Activated gamma-delta T cell treated with Interleukin-2 at 50 U/mL for 16 hours (primary cell): ENCODE results near the gene NAALADL2.
"Not testable (repeated sequence)": the region's sequence is repeated elsewhere in the genome, so short reads cannot be mapped to it uniquely, and the experiment has no call there.

Experiments
- DNase-seq: peaks from one replicate; pipeline ENCODE4 v3.0.0-alpha.2; 2020

The NAALADL2 gene

DNA sequence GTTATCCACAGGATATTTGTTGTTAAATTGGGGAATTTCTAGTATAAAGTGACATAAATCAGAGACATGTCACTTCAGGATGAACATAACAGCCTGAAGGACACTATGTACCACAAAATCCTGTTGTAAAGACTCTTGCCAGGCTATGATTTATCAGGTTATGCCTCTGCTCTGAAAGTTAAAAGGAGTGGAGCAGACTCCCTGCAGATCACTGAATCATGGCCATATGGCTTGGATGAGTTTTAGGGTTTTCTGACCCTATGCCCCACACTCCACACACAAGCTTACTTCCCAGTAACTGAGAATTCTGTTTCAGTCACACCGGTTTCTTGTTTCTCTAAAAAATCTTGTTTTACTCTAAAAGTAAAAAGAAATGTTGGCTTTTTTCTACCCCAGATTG is 869.4 kb downstream of the NAALADL2 start:
- DNase-seq, result no peak

DNA sequence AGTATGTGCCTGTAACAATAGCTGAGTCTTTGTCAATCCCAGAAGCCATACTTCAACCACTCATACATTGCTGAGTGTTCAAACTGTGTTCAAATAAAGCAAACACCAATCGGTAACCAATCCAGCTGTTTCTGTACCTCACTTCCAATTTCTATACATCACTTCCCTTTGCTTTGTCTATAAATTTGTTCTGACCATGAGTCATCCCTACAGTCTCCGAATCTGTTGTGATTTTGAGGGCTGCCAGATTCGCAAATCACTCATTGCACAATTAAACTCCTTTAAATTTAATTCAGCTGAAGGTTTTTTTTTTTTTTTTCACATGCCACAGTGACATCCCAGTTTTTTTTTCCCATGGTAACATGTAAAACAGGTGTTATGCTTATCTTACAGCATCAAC is 870.3 kb downstream of the NAALADL2 start:
- no peak for DNase-seq

GRCh38 chr3:175731543-175731942 is 872.4 kb downstream of the NAALADL2 start:
- no peak for DNase-seq

DNA sequence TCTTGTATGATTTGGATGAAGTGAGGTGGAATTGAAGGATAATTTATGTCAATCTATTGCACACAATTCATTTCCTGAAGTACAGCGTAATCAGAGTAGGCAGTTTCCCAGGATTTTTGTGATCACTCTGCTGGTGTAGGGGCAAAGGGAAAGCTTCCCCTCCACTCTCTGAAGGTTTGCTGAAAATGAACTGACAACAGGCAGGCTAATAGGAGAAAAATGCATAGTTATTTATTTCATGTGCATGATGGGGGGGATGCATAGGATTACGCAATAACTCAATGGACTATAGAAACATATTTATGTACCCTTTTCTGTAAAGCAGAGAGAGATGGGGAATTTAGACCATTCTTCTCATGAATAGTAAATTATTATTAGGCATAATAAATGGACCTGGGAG is 872.9 kb downstream of the NAALADL2 start:
- no peak for DNase-seq

GRCh38 chr3:175735866-175736265 is 876.7 kb downstream of the NAALADL2 start:
- no peak for DNase-seq

DNA sequence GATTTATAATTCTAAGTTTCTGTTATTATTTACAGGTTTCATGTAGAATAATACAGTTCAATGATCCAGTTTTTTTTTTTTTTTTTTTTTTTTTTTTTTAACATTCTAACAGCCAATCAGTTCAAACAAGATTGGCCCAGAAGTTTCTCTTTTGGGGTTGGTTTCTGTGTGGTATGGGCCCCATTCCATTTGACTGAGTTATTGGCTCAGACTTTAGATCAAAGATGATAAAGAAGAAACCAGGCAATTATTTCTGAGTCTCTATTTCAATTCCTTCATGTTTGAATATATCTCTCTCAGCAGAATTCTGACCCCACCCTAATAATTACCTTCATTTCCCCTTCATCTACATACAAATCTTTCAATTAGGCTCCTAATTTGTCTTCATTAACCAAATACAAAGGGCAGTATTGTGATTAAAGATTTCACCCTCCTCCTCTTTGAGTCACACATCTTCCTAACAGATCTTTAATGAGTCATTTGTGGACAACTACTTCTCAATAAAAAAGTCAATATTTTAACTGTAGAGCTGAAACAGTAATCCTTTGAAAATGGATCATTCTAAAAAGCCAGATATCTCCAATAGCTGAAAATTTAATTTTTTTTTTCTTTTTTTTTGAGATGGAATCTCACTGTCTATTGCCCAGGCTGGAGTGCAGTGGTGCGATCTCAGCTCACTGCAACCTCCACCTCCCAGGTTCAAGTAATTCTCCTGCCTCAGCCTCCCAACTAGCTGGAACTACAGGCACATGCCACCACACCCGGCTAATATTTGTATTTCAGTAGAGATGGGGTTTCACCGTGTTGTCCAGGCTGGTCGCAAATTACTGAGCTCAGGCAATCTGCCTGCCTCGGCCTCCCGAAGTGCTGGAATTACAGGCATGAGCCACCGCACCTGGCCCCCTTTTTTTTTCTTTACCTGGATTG is 878.8 kb downstream of the NAALADL2 start:
- DNase-seq, result no peak

DNA sequence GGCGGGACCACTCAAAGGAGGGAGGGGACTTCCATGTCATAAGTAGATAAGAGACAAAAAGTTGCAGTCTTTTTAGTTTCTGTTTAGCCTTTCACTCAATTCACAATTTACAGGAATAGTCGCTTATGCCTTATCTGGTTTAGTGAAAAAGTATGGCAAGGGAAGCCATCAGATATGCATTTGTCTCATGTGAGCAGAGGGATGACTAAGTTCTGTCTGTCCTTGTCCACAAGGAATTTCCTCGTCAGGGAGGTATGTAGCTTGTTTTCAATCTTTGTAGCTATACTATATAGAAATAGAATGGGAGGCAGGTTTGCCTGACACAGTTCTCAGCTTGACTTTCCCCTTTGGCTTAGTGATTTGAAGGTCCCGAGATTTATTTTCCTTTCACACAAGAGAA is 882.8 kb downstream of the NAALADL2 start:
- no peak for DNase-seq

DNA sequence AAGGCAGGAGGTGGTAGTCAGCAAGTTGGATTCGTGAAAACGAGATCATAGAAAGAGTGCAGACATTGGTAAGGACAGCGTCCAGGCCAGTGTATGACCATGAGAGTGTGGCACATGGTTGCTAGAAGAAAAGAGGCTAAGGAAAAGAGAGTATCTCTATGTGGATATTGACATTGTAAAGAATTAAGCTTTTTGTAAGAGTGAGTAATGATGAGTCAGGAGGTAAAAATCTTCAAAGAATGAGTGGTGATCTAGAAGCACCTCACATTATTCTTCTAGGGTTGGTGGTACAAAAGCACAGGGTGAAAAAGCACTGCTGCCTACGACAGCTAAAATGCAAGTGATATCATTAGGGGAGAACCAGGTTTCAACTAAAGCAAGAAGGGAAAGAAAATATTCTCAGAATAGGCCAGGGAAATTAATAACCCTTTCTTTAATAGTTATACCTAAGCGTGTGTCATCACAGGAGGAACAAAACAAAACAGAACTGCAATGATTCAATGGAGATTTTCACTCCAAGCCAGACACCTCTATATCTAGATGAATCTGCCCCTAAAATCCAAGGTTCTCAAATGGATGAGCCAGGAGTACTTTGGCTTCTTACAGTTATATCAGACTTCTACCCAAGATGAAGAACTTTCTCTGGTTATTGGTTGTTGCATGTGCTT is 884.7 kb downstream of the NAALADL2 start:
- DNase-seq, result no peak

GRCh38 chr3:175746308-175746707 is 887.2 kb downstream of the NAALADL2 start:
- no peak for DNase-seq

GRCh38 chr3:175748087-175748730 is 889.1 kb downstream of the NAALADL2 start:
- DNase-seq, result no peak

GRCh38 chr3:175749981-175750380 is 890.8 kb downstream of the NAALADL2 start:
- no peak for DNase-seq

GRCh38 chr3:175751089-175751488 is 892.0 kb downstream of the NAALADL2 start:
- DNase-seq, result no peak

DNA sequence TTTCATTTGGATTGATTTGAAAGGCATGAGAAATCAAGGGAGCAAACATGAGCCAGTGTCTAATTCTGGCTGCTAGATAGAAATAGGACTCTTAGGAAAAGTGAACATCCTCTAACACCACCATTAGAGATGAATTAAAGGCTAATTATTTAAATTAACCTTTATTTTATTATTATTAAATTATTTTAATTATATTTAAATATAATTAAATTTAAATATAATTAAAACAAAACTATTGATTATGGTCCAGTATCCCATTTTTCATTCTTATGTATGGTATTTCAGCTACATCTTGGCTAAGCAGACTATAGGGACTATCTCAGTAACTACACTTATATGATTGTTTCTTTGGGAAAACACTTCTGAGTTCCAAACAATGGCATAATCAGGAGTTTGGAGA is 904.8 kb downstream of the NAALADL2 start:
- no peak for DNase-seq

- no peak for DNase-seq
These were observed 905.6 kb downstream of the NAALADL2 start for GRCh38 chr3:175764722-175765121.

GRCh38 chr3:175770426-175770825 is 911.3 kb downstream of the NAALADL2 start:
- no peak for DNase-seq

GRCh38 chr3:175777495-175777894 is 918.4 kb downstream of the NAALADL2 start:
- no peak for DNase-seq

DNA sequence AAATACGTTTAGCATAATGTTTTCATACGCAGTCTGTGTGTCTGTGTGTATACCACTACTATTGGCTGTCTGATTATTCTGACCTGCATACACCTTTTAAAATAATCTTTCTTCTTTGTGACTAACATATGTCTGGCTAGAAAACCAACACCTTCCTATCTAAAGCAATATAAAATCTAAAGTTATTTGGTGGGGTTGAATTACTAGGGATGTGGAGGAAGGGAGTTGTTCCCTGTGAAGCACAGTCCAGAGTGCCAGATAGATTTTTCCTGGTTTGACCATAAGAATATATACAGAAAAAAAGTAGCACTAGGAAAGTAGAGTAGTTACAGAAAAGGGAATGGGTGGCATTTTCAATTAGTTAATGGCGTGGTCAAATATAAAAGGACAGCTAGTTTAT is 918.8 kb downstream of the NAALADL2 start:
- no peak for DNase-seq

DNA sequence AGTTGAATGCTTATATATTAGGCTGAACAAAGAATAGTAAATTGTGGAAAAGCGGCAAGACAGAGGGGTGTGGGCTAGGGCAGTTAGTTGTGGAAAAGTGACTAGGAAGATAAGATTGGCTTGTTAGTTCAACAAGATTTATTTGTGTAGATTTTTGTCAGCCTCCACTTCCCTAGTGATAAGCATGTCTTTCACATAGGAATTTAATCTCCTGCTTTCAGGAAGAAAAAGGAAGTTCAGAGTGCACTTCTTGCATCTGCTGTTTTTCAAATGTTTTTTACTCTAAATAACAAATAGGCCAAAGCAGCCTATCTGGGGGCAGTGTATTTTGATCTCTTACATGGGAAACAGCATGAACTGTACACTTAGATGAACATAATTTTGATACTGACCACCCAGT is 919.9 kb downstream of the NAALADL2 start:
- DNase-seq, result no peak

- DNase-seq, result not testable (repeated sequence)
These were observed 928.0 kb downstream of the NAALADL2 start for GRCh38 chr3:175787109-175787508.

- no peak for DNase-seq
These were observed 933.1 kb downstream of the NAALADL2 start for GRCh38 chr3:175792245-175792644.

DNA sequence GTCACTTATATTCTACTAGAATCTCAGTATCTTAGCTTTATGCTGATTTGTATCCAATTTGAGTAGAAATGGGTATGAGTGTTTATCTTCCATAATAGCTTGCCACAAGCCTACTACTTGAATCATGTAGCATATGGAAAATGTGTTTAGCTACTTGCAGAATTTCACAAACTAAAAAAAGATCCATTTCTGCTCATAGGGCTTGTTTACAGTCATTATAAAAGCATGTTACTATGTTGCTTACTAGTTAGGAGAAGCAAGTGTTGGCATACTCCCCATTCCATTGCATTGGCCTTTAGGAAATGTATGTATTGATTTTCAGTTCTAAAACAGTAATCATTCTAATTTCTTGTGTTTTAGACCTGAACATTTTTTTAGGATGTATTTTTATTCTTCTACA is 939.2 kb downstream of the NAALADL2 start:
- DNase-seq, result no peak

DNA sequence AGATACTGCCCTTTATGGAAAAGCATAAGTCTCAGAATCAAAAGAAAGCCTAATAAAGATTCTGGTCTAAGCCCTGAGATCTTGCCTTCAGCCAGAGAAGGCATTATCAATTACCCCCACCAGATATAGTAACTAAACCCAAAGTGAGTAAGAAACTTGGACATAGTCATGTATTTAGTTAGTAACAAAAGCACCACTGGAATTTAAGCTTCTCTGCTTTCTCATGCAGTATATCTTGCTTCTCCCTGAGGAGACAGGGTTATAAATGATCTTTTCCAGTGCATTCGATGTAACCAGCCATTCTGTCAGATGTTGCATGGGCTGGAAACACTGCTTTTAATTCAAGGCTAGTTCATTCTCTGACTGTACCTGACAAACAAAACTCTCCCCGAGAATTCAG is 946.7 kb downstream of the NAALADL2 start:
- DNase-seq, result no peak

- DNase-seq, result no peak
These were observed 948.0 kb downstream of the NAALADL2 start for GRCh38 chr3:175807175-175807574.
